ENCODE measurements around the gene ALKBH4. TPM values are rescaled to one million over a fixed set of nuclear protein-coding genes. Genes with fewer than 3 reads are reported as not detected.
"Not testable (repeated sequence)": the region's sequence is repeated elsewhere in the genome, so short reads cannot be mapped to it uniquely, and the experiment has no call there.

The ALKBH4 gene
- total RNA-seq, 1 donor from 2014 or later: 12.5 TPM

DNA sequence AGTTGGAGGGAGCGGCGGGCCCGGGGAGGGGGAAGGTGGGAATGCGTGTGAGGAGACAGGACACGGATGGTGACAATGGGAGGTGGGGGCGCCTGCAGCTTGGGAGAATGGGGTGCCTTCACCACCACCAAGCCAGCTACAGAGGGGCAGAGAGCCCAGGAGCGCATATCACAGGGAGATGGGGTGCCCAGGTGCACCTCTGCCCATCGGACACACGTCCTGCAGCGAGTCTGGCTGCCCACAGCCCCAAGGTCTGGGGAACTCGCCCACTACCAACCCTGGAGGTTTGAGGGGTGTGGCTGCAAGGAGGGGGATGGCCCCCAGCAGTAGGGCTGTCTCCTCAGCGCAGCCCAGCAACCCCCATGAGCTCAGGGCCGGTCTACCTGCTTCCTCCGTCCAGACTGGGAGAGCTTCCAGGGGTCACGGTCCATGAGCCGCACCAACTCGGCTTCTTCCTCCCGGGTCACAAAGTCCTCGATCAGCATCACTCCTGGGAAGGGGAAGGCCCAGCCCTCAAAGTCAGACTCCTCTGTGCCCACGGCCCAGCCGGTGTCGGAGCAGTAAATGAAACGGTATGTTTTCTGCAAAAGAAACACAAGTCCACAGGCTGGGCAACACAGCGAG lies 5.3 kb downstream of the ALKBH4 start:
- no peaks in the 10 kb centered on the region for H3K27me3 ChIP-seq (ENCODE audit: control insufficient read depth, insufficient read depth, low read length)
- no peak overlapping the region for H3K4me3 ChIP-seq (ENCODE audit: low read depth, low read length)
- TF ChIP-seq, protein P1, sequence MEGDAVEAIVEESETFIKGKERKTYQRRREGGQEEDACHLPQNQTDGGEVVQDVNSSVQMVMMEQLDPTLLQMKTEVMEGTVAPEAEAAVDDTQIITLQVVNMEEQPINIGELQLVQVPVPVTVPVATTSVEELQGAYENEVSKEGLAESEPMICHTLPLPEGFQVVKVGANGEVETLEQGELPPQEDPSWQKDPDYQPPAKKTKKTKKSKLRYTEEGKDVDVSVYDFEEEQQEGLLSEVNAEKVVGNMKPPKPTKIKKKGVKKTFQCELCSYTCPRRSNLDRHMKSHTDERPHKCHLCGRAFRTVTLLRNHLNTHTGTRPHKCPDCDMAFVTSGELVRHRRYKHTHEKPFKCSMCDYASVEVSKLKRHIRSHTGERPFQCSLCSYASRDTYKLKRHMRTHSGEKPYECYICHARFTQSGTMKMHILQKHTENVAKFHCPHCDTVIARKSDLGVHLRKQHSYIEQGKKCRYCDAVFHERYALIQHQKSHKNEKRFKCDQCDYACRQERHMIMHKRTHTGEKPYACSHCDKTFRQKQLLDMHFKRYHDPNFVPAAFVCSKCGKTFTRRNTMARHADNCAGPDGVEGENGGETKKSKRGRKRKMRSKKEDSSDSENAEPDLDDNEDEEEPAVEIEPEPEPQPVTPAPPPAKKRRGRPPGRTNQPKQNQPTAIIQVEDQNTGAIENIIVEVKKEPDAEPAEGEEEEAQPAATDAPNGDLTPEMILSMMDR (IDR thresholded peaks at IDR 0.05; ENCODE audit: insufficient read depth, low read length, poor library complexity, severe bottlenecking): no peak
- DNase-seq (ENCODE audit: low read depth): no peak
- H3K36me3 ChIP-seq (ENCODE audit: control insufficient read depth, insufficient read depth, low read length): peaks cover 5% of the 10 kb centered on the region

DNA sequence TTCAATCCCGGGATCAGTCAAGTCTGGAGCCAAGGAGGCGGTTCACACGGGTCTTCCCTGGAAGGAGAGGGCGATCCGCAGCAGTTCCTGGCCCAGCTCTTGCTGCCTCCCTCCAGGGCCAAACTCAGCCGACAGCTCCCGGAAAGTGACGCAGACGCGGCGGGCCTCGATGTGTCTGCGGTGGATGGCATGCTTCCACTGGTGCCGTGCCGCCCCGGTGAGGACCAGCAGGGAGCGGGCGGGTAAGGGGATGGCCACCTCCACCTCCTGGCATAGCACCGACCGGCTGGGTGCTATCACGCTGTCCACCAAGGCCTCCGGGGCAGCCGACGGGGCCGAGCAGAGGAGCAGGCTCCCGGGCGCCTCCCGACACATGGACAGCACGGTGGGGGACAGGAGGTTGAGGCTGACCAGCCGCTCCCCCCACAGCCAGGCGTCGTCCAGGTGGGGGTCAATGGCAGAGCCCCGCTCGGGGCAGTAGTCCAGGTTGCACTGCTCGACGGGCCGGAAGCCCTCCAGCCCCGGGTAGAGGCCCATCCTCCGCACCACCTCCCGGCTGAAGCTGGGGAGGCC lies 7.2 kb downstream of the ALKBH4 start:
- TF ChIP-seq, protein P1 (IDR thresholded peaks at IDR 0.05; ENCODE audit: insufficient read depth, low read length, poor library complexity, severe bottlenecking): no peak
- H3K27me3 ChIP-seq (ENCODE audit: control insufficient read depth, insufficient read depth, low read length): no peaks in the 10 kb centered on the region

DNA sequence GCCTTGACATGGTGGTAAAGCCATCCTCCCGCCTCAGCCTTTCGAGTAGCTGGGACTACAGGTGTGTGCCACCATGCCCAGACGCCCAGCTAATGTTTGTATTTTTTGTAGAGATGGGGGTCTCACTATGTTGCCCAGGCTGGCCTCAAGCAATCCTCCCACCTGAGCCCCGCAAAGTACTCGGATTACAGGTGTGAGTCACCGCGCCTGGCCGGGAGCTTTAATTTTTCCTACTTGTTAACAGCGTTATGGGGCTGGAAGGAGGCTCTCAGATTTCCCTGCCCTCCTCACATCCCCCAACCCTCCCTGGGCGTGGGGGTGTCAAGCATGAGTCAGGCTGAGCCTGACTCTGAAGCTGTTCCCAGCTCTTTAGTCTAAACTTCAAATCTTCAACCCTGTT lies 8.3 kb downstream of the ALKBH4 start:
- H3K4me3 ChIP-seq (ENCODE audit: low read depth, low read length): no peak overlapping the region
- H3K36me3 ChIP-seq (ENCODE audit: control insufficient read depth, insufficient read depth, low read length): peaks cover 5% of the 10 kb centered on the region
- DNase-seq (ENCODE audit: low read depth): no peak
- TF ChIP-seq, protein P1 (IDR thresholded peaks at IDR 0.05; ENCODE audit: insufficient read depth, low read length, poor library complexity, severe bottlenecking): no peak
- H3K27me3 ChIP-seq (ENCODE audit: control insufficient read depth, insufficient read depth, low read length): no peaks in the 10 kb centered on the region

More for the DNA sequence above, 7.2 kb downstream of the ALKBH4 start:
- Histone ChIP-seq H3K4me3 (ENCODE audit: low read depth, low read length) (no peak overlapping the region), H3K36me3 (ENCODE audit: control insufficient read depth, insufficient read depth, low read length) (peaks cover 5% of the 10 kb centered on the region)
- DNase-seq (ENCODE audit: low read depth): no peak

DNA sequence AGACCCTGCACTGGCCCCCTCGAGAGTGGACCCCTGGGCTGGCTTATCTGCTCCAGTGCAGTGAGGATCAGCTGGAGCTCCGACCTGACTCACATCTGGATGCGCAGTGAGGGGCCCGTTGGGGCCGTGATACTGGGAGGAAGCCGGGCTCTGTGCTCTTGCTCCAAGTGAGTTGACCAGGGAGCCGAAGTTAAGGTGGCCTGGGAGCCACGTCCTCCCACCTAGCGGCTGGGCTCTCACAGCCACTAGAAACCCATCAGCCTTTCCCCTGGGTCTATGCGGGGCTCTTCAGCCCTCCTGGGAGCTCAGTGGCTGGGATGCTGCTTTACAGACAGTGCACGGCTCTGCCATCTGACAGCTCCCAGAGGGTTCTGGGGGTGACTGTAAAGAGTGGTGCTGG lies 9.1 kb downstream of the ALKBH4 start:
- no peak for DNase-seq (ENCODE audit: low read depth)
- H3K4me3 ChIP-seq (ENCODE audit: low read depth, low read length): no peak overlapping the region
- TF ChIP-seq, protein P1 (IDR thresholded peaks at IDR 0.05; ENCODE audit: insufficient read depth, low read length, poor library complexity, severe bottlenecking): no peak
- no peaks in the 10 kb centered on the region for H3K27me3 ChIP-seq (ENCODE audit: control insufficient read depth, insufficient read depth, low read length)
- peaks cover 5% of the 10 kb centered on the region for H3K36me3 ChIP-seq (ENCODE audit: control insufficient read depth, insufficient read depth, low read length)

DNA sequence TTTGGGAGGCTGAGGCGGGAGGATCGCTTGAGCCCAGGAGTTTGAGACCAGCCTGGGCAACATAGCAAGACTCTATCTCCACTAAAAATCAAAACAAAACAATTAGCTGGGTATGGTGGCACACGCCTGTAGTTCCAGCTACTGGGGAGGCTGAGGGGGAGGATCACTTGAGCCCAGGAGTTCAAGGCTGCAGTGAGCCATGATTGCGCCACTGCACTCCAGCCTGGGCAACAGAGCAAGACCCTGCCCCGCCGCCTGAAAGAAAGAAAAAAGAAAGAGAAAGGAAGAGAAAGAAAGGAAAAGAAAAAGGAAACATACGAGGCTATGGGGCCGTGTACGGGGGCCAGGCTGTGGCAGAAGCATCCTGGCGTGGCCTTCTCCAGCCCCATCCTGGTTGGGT lies 9.7 kb downstream of the ALKBH4 start:
- H3K27me3 ChIP-seq (ENCODE audit: control insufficient read depth, insufficient read depth, low read length); DNase-seq (ENCODE audit: low read depth); H3K36me3 ChIP-seq (ENCODE audit: control insufficient read depth, insufficient read depth, low read length); H3K4me3 ChIP-seq (ENCODE audit: low read depth, low read length): not testable (repeated sequence)

DNA sequence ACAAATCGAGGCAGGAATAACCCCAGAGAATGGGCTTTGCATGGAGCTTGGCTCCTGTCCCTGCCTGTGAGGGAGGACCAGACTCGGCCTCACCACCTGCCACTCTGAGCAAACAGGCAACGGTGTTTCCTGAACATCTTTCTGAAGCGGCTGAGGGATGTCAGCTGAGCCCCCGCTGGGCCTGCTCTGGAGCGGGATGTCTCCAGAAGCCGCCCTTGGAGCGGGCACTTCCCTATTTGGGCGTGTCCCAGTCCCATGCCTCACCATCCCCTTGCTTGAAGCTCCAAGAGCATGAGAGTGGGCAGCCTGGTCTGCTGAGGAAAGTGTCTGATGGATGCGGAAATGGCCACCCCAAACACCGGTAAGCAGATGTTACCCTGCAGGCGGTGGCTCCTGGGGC lies 10.2 kb downstream of the ALKBH4 start:
- Histone ChIP-seq H3K4me3 (ENCODE audit: low read depth, low read length) (no peak overlapping the region), H3K36me3 (ENCODE audit: control insufficient read depth, insufficient read depth, low read length) (peaks cover 5% of the 10 kb centered on the region), H3K27me3 (ENCODE audit: control insufficient read depth, insufficient read depth, low read length) (no peaks in the 10 kb centered on the region)
- DNase-seq (ENCODE audit: low read depth): no peak
- TF ChIP-seq, protein P1 (IDR thresholded peaks at IDR 0.05; ENCODE audit: insufficient read depth, low read length, poor library complexity, severe bottlenecking): no peak
